Erythroblast (primary cell): Measurements from ENCODE around the gene TCEA3.

ENCODE experiments used
- DNase-seq, 2 experiments: peaks; one replicate each; lab custom pipeline; 2025; lab: John Stamatoyannopoulos, UW
- GATA1 ChIP-seq: IDR thresholded peaks from 2 replicates; pipeline ENCODE4 v1.6.1; 2011; ENCODE audit warnings: low read depth, mild to moderate bottlenecking, control low read depth, low read length, moderate library complexity
- POLR2A ChIP-seq: IDR thresholded peaks from 2 replicates; pipeline ENCODE4 v1.6.1; 2011; ENCODE audit warnings: mild to moderate bottlenecking, low read length

The TCEA3 gene

DNA sequence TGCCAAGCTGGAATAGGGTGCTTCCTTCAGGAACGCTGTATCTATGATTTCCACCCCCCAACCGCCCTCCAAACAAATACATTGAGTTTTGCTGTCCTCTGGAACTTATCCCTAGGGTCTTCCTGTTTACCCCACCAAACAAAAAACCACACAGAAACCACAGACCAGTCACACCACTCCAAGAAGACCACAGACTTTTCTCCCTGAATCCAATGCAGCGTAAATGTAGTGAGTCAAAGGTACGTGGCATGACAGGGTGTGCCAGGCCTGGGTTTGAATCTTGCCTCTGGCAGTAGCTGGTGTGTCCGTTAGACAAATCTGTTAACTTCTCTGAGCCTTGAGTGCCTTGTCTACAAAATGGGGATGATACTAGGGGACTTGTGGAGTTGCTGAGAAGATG is 31.7 kb upstream of the TCEA3 start:
- DNase-seq: no peak
- TF ChIP-seq POLR2A (no peak), GATA1 (no peak)

DNA sequence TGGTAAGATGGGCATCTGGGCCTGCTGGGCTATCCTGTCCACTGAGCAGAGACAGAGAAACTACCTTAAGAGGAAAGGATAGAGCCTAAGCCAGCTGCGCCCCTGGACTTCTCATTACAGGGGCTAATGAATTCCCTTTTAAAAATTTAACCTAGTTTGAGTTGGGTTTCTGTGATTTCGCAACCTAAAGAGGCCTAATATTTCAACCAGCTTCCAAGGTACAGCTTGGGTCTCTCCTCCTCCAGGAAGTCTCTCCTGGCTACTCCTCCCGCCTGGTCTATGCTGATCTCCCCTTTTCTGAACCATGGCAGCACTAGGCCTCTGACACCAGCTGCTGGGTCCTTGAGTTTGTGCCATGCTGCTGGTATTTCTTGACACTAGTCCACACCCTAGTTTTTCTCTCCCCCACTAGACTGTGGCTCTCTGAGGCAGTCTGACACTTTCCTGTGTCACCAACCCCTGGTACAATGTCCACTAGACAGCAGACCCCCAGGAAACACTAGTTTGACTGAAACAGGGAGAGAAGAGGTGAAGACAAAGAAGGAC is 29.0 kb upstream of the TCEA3 start:
- DNase-seq: no peak
- no peak for TF ChIP-seq POLR2A

DNA sequence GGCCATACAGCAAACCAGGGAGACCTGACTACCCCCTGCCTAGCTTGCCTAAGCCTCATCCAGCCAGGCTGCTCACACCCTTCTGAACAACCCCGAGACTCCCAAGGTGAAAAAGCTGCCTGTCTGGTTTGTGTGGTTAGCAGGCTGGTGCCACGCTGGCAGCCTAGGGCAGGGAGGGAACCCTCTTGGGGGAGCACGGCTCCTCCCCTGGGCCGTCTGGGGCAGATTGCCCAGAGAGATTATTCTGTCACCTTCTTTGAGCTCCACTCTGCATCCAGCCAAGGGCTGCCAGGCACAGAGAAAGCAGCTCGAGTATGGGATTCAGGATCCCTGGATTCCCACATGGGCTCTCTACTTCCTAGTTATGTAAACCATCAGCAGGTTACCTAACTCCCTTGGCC is 27.5 kb upstream of the TCEA3 start:
- peak; percentile 43 to 54 for DNase-seq
- no peak for TF ChIP-seq POLR2A
- TF ChIP-seq GATA1: no peak

DNA sequence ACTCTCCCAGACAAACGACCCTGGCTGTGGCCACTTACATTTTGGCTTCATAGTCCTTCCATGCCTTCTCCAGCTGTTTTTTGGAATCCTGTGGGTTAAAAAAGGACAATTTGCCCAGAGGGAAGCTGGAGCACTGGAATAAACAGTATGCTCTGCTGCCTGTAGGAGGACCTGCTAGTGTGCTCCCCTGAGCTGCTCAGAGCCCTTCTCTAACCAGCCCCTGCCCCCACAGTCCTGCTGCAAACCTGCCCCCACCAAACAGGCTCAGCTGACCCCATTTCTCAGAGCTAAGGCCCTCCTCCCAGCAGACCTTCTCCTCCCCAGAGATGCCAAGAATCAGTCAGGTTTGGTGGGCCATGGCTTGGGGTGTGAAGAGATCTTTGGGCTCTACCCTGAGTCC is 26.9 kb upstream of the TCEA3 start:
- TF ChIP-seq POLR2A: no peak
- TF ChIP-seq GATA1: no peak
- no peak for DNase-seq

DNA sequence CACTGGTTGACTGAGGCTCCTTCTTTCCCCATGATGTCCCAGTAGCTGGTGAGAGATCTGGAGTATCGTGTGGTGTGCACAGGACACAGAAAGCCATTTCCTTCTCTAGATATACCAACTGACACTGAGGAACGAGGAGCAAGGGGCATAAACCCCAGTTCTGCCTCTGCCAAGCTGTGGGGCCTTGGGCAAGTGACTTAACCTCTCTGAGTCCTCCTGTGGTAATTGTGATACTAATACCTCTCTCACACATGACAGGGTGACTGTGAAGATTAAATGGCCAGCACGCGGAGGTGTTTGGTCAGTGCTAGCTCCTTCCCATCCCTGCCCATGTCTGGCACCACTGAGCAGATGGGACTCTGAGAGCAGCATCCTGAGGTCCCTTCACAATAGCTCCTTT is 26.3 kb upstream of the TCEA3 start:
- DNase-seq: no peak
- TF ChIP-seq GATA1 (no peak), POLR2A (no peak)

DNA sequence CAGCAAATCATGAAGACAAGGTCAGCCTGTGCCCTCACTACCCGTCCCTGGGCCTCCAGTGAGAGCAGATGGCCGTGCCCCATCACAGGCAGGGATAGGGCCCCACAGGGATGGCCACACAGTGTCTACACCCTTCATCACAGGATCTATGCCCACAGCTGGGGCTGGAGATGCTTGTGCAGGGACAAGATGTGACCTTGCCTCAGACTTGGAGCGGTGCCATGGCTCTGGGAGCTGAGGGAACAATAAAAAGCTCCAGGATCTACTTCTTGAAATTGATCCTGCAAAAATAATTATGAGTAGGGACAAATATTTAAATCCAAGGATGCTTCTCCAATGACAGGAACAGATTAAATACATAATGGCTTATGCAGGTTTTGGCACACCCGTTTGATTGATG is 25.4 kb upstream of the TCEA3 start:
- no peak for DNase-seq
- TF ChIP-seq POLR2A (no peak), GATA1 (no peak)

DNA sequence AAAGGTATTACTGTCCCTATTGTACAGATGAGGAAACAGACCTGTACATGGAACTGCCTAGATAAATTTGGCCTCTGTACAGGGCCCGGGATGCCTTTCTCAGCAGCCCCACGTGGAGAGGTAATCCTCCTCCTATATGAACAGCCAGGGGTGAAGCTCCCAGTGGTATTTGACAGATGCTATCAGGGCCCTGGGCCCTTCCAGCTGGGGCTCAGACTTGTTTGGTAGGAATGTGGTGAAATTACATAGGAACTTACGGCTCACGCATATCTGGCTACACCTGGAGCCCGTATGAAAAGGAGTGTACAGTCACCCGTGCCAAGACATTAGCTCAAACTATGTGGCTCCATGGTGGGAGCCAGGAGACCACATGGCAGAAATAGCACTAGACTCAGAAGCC is 24.8 kb upstream of the TCEA3 start:
- no peak for DNase-seq
- no peak for TF ChIP-seq POLR2A
- no peak for TF ChIP-seq GATA1

DNA sequence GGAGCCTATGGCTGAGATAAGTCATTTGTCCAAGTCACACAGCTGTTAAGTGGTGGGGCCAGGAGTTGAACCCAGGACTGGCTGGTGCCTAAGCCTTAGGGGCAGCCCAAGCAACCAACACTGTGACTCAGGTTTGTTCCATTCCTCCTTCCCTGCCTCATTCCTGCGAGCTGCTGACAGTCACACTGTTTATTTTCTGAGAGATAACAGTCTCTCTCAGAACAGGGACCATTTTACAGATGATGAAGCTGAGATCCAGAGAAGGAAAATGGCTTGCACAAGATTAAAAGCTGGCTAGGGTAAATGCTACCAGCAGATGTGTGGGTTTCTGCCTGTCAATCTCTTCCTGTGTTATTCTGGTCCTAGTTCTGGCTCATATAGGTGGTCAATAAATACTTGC is 24.3 kb upstream of the TCEA3 start:
- TF ChIP-seq GATA1 (no peak), POLR2A (no peak)
- DNase-seq: no peak

DNA sequence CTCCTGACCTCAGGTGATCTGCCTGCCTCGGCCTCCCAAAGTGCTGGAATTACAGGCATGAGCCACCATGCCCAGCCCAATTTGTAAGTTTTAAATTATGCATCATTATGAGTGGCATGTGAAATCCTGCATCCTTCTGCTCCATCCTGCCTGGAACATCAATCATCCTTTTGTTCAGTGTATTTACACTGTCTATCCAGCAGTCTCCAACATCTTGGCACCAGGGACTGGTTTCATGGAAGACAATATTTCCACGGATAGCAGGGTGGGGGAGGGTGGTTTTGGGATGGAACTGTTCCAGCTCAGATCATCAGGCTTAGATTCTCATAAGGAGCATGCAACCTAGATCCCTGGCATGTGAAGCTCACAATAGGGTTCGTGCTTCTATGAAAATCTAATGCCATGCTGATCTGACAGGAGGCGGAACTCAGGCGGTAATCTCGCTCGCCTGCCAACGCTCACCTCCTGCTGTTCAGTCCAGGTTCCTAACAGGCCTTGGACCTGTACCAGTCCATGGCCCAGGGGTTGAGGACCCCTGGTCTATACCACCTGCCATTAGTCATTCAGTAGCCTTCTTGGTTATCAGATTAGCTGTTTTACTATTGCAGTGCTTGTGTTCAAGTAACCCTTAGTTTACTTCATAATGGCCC is 22.2 kb upstream of the TCEA3 start:
- no peak for TF ChIP-seq GATA1
- no peak for TF ChIP-seq POLR2A
- DNase-seq: no peak

DNA sequence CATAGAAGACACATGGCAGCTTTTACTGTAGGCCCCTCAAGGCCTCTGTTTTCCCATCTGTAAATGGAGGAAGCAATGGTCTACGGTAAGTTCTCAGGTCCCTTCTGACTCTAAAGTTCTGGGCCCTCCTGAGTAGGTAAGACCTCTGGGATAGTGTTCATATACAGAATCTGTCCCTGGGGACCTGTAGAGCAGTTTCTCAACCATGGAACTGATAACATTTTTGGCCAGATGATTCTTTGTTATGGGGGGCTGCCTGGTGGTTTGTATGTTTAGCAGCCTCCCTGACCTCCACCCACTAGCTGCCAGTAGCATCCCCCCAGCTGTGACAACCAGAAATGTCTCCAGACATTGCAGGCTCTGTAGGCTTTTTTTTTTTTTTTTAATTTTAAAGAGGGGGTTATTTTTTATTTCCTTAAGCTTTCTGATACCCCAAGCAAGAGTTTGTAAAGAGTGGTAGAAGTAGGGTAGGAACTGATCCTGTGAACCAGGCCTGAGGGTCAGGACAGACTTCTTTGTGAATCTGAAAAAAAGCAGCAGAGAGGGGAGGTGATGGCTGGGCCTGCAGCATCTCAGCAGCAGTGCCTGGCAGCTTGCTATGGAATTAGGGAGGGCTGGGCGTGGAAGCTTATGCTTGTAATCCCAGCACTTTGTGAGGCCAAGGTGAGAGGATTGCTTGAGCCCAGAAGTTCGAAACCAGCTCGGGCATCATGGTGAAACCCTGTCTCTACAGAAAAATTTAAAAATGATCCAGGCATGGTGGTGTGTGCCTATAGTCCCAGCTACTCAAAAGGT is 20.2 kb upstream of the TCEA3 start:
- no peak for DNase-seq
- TF ChIP-seq POLR2A (no peak), GATA1 (no peak)

DNA sequence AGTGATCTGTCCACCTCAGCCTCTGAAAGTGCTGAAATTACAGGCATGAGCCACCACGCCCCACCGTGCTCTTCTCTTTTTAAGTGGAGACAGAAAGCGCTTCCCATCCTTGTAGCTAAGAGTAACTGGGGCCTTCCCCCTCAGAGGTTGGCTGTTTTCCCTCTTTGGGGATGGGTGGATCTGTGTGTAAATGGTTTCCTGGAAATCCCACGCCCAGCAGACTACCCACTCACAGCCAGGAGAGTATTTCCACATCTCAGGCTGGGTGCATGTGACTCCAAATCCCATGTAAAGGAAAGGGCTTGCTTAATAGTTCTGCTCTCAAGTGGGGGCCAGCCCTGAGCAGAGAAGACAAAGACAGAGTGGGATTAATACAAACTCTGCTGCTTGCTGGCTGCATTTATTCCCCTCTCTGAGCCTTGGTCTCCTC is 19.6 kb upstream of the TCEA3 start:
- no peak for DNase-seq
- TF ChIP-seq POLR2A: no peak
- TF ChIP-seq GATA1: no peak

DNA sequence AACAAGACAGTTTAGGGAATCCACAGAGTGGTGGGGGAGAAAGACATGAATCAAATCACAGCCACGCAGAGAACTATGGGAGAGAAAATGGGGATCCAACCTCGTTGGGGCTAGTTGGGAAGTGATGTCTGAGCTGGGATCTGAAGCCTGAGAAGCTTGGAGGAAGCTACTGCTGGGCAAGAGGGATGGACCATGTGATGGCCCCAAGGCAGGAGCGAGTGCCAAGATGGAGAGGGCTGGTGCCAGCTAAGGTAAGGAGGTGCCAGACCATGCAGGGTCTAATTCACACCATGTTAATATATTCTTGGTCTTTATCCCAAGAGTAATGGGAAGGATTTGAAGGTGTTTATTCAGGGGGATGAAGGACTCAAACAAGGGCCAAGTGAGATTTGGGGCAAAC is 18.2 kb upstream of the TCEA3 start:
- TF ChIP-seq POLR2A: no peak
- no peak for TF ChIP-seq GATA1
- DNase-seq: no peak

DNA sequence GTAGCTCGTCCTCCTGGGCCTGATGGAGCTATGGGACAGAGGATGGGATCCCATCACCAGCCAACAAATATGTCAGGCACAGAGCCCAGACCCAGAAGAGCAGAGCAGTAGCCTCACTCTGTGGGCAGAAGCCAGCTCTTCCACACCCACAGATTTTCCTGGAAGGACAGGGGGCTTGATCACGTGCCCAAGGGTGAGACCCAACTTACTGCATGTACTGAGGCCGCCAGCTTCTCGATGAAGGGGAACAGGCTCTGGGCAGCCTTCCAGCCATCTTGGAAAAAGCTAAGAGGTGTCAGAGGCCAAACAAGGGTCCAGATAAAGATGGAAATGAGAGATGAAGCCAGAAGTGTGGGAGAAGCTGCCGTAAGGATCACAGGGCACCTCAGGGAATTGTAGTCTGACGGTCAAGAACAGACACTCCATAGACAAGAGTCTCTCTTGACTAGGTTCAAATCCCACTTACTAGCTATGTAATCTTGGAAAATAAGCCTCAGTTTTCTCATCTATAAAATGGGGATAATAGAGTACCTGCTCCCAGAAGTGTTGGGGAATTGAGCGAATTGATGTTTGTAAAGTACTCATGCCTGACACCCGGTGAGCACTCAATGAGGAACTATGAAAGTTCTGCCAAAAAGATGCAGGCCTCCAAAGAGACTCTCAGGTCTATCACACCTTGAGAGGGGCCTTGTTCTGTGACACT is 17.0 kb upstream of the TCEA3 start:
- DNase-seq: no peak
- TF ChIP-seq GATA1 (no peak), POLR2A (no peak)

DNA sequence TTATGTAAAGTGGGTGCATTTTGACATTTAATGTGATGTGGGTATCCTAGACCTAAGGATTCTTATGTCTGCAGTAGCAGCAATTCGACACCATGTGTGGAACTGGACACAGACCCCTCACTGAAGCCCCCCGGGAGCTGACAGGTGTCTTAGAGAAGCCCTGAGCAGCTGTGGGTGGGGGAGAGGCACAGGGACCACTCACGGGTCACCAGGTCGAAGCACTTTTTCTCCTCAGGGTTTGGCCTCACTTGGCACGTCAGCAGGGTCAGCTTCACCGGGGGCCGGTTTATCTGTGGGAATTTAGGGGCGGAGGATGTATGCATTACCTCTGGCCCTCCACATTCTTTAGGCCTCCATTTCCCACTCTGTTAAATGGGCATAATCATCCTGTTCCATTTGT is 14.0 kb upstream of the TCEA3 start:
- TF ChIP-seq POLR2A: no peak
- no peak for TF ChIP-seq GATA1
- DNase-seq: no peak

DNA sequence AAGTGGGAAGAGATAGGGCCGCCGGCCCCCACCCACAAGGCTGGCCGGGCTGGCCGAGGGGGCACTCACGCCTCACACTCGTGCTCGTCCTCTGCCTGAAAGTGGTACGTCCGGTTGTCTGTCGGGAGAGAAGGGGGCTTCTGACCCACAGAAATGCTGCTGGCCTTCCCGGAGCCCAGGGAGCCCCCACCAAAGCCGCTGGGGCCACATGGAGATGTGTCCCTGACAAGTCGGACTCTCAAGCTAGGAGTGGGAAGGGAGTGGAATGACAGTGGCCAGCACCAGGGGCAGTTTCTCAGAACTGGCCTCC is 12.8 kb upstream of the TCEA3 start:
- TF ChIP-seq POLR2A (no peak), GATA1 (no peak)
- no peak for DNase-seq
